Measurements from ENCODE around the gene UTP20.
"Not testable (repeated sequence)": the region's sequence is repeated elsewhere in the genome, so short reads cannot be mapped to it uniquely, and the experiment has no call there.

DNA sequence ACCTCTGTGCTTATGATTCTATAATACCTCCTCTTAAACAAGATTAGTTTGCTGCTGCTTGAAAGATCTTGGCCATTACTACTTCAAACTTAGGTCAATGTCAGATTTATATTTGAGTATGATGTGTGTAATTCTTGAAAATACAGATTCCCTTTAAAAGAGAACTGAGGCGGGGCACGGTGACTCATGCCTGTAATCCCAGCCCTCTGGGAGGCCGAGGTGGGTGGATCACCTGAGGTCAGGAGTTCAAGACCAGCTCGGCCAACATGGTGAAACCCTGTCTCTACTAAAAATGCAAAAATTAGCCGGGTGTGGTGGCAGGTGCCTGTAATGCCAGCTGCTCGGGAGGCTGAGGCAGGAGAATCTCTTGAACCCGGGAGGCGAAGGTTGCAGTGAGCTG lies 130.3 kb downstream of the UTP20 start:
- TF ChIP-seq, protein P1, sequence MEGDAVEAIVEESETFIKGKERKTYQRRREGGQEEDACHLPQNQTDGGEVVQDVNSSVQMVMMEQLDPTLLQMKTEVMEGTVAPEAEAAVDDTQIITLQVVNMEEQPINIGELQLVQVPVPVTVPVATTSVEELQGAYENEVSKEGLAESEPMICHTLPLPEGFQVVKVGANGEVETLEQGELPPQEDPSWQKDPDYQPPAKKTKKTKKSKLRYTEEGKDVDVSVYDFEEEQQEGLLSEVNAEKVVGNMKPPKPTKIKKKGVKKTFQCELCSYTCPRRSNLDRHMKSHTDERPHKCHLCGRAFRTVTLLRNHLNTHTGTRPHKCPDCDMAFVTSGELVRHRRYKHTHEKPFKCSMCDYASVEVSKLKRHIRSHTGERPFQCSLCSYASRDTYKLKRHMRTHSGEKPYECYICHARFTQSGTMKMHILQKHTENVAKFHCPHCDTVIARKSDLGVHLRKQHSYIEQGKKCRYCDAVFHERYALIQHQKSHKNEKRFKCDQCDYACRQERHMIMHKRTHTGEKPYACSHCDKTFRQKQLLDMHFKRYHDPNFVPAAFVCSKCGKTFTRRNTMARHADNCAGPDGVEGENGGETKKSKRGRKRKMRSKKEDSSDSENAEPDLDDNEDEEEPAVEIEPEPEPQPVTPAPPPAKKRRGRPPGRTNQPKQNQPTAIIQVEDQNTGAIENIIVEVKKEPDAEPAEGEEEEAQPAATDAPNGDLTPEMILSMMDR (IDR thresholded peaks at IDR 0.05; ENCODE audit: low read depth, low read length, missing input control) = not testable (repeated sequence)
- TF ChIP-seq, protein P2, sequence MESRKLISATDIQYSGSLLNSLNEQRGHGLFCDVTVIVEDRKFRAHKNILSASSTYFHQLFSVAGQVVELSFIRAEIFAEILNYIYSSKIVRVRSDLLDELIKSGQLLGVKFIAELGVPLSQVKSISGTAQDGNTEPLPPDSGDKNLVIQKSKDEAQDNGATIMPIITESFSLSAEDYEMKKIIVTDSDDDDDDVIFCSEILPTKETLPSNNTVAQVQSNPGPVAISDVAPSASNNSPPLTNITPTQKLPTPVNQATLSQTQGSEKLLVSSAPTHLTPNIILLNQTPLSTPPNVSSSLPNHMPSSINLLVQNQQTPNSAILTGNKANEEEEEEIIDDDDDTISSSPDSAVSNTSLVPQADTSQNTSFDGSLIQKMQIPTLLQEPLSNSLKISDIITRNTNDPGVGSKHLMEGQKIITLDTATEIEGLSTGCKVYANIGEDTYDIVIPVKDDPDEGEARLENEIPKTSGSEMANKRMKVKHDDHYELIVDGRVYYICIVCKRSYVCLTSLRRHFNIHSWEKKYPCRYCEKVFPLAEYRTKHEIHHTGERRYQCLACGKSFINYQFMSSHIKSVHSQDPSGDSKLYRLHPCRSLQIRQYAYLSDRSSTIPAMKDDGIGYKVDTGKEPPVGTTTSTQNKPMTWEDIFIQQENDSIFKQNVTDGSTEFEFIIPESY (IDR thresholded peaks at IDR 0.05) = not testable (repeated sequence)
- TF ChIP-seq NR2F2 (IDR thresholded peaks at IDR 0.05); SP1 (IDR thresholded peaks at IDR 0.05); YY1 (IDR thresholded peaks at IDR 0.05); HNF4A (conservative IDR thresholded peaks at IDR 0.05); FOXA1 (IDR thresholded peaks at IDR 0.05); GABPA (IDR thresholded peaks at IDR 0.05 in 1 of 2, conservative IDR thresholded peaks at IDR 0.05 in 1 of 2): not testable (repeated sequence)
- TF ChIP-seq, protein P3, sequence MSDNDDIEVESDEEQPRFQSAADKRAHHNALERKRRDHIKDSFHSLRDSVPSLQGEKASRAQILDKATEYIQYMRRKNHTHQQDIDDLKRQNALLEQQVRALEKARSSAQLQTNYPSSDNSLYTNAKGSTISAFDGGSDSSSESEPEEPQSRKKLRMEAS (IDR thresholded peaks at IDR 0.05) = not testable (repeated sequence)
- TF ChIP-seq, protein P4, sequence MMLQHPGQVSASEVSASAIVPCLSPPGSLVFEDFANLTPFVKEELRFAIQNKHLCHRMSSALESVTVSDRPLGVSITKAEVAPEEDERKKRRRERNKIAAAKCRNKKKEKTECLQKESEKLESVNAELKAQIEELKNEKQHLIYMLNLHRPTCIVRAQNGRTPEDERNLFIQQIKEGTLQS (IDR thresholded peaks at IDR 0.05) = not testable (repeated sequence)
